Measurements from ENCODE around the gene PRKCZ. TPM values are rescaled to one million over a fixed set of nuclear protein-coding genes. Genes with fewer than 3 reads are reported as not detected.

PRKCZ gene
- total RNA-seq, 1 donor from 2014 or later = 28.1 TPM

DNA sequence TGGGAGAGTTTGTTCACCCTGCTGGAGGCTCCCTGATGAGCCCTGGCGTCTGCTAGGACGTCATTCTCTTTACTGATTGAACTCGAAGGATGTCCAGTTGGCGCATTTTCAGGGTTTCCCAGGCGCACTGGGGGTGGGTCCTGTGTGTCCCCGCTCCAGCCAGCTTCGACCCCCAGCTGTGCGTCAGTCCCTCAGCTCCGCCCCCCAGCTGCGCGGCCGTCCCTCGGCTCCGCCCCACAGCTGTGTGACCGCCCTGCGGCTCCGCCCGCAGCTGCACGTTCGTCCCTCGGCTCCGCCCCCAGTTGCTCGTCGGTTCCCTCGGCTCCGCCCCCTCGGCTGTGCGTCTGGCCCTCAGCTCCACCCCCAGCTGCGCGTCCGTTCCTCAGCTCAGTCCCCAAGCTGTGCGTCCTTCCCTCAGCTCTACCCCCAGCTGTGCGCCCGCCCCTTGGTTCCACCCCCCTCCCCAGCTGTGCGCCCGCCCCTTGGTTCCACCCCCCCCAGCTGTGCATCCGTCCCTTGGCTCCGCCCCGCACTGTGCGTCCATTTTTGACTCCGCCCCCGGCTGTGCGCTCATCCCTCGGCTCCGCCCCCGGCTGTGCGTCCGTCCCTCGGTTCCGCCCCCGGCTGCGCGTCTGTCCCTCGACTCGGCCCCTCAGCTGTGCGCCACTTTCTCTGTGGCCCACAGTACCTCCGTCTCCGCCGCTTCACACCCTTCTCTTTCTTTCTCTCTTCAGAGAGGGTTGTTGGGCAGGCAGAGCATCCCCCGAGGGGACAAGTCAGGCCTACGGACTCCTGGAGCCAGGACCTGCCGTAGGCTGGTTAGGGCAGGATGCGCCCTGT lies 83.0 kb downstream of the PRKCZ start:
- TF ChIP-seq, protein P1, sequence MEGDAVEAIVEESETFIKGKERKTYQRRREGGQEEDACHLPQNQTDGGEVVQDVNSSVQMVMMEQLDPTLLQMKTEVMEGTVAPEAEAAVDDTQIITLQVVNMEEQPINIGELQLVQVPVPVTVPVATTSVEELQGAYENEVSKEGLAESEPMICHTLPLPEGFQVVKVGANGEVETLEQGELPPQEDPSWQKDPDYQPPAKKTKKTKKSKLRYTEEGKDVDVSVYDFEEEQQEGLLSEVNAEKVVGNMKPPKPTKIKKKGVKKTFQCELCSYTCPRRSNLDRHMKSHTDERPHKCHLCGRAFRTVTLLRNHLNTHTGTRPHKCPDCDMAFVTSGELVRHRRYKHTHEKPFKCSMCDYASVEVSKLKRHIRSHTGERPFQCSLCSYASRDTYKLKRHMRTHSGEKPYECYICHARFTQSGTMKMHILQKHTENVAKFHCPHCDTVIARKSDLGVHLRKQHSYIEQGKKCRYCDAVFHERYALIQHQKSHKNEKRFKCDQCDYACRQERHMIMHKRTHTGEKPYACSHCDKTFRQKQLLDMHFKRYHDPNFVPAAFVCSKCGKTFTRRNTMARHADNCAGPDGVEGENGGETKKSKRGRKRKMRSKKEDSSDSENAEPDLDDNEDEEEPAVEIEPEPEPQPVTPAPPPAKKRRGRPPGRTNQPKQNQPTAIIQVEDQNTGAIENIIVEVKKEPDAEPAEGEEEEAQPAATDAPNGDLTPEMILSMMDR (conservative IDR thresholded peaks at IDR 0.05; ENCODE audit: low read depth, low read length) = no peak
- peak overlapping the region; percentile 42 for H3K4me3 ChIP-seq (ENCODE audit: low read depth, low read length)
- DNase-seq (ENCODE audit: low read depth) = no peak

DNA sequence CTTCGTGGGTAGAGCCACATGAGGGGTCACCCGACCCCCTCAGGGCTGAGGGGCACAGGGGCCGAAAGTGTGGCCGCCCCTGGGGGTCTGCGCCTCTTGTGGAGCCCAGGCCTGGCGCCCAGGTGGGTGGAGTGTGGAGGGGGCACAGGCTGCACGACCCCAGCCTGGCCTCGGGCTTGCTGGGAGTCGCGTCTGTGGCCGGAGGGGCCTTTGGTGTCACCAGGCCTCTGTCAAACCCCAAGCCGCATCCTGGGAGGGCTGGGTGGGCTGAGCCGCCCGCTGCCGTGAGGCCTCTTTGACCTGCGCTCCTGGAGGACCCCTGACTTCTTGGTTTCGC lies 83.6 kb downstream of the PRKCZ start:
- H3K4me3 ChIP-seq (ENCODE audit: low read depth, low read length) = no peak overlapping the region

DNA sequence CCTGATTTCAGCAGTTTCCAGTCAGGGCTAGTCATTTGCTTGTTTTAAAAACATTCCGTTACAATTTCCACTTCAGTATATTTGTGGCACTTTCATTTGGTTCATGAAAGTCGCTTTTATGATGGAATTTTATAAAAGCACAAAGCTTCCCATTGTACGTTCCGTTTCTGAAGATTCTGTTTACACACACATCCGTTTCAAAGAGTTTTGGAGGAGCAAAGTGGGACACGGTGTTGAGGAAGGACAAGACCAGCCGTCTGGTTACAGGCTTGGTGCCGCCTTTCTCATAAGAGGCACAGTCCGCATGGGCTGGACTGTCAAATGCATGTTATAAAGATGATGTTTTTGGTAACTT lies 84.0 kb downstream of the PRKCZ start:
- TF ChIP-seq, protein P1 (conservative IDR thresholded peaks at IDR 0.05; ENCODE audit: low read depth, low read length) = no peak
- no peak for DNase-seq (ENCODE audit: low read depth)
- no peak overlapping the region for H3K4me3 ChIP-seq (ENCODE audit: low read depth, low read length)

More for the DNA sequence above, 83.6 kb downstream of the PRKCZ start:
- TF ChIP-seq, protein P1 (conservative IDR thresholded peaks at IDR 0.05; ENCODE audit: low read depth, low read length) = no peak
- DNase-seq (ENCODE audit: low read depth) = no peak

DNA sequence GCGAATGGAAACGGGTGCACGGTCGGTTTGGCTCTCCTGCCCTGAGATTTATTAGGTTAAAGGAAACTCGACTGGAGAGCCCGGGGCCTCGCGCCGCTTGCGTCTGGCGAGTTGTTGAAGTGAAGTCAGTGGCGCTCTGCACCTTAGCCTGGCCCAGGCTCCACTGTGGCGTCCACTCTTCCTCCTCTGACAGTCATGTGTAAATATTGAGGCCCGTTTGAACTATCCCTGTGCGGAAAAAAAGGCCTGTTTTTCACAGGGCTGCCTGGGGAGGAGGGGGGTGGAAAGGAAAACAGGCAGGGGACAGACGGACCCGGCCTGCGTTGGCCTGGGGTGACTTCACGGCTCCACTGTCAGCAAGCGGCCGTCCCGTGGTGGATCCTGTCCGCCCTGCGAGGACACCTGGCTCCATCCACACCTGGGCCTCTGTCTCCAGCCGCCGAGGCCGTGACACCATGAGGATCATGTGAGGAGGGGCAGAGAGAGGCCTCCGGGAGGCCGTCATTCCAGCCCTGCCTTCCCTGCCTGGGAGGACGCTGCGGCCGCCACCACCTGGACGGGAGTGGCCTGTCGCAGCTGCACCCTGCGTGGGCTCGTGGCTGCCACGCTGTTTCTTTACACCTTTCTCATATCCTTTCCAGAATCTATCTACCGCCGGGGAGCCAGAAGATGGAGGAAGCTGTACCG lies 84.6 kb downstream of the PRKCZ start:
- H3K4me3 ChIP-seq (ENCODE audit: low read depth, low read length) = no peak overlapping the region
- TF ChIP-seq, protein P1 (conservative IDR thresholded peaks at IDR 0.05; ENCODE audit: low read depth, low read length) = no peak
- no peak for DNase-seq (ENCODE audit: low read depth)

DNA sequence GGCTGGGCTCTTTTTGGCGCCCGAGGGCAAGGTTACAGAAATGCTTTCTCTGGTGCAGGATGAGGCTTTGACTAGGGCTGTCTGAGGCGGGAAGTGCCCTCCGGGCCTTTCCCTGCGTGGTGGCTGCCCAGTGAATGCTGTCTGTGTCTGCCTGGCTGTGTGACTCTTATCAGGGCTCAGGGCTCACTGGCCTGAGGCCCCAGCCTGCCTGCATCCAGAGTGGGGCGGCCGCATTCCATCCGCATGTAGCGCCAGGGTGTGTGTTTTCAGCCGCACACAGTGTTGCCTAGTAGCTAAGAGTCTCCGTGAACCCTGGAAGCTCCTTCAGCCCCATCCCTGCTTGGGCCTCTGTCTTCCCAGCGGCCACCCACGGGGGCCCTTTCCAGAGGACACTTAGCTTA lies 85.2 kb downstream of the PRKCZ start:
- TF ChIP-seq, protein P1 (conservative IDR thresholded peaks at IDR 0.05; ENCODE audit: low read depth, low read length) = no peak
- no peak for DNase-seq (ENCODE audit: low read depth)
- H3K4me3 ChIP-seq (ENCODE audit: low read depth, low read length) = no peak overlapping the region

DNA sequence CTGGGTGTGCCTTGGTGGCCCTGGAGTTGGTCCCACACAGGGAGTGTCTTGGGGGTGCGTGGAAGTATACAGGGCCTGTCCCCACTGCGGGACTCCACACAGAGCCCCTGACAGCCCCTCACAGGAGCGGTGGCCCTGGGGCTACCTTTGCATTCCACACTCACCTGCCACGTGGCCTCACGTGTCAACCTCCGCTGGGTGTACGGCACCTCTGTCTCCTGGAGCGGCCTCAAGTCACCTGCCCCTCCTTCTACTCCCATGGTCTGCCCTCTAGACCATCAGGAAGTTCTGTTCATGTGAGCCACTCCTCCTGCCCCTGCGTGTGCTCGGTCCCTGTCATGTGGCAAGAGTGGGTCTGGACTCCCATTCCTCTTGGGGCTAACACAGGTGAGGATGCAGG lies 85.7 kb downstream of the PRKCZ start:
- TF ChIP-seq, protein P1 (conservative IDR thresholded peaks at IDR 0.05; ENCODE audit: low read depth, low read length) = no peak
- no peak overlapping the region for H3K4me3 ChIP-seq (ENCODE audit: low read depth, low read length)
- no peak for DNase-seq (ENCODE audit: low read depth)

Data from epithelial cell of proximal tubule (primary cell).